ENCODE measurements around the gene ERRFI1. TPM values are rescaled to one million over a fixed set of nuclear protein-coding genes. Genes with fewer than 3 reads are reported as not detected.
A peak's percentile ranks its signal among the peaks of the same experiment; 100 is the strongest.

The ERRFI1 gene
- total RNA-seq, 4 donors from 2014 or later = 10.0 to 101 (median 70.0) TPM

- H3K9me3 ChIP-seq = no peaks in the 10 kb centered on the region
- no peak overlapping the region for H3K4me3 ChIP-seq
- peaks cover 0 to 4% (median 0%) of the 10 kb centered on the region in 4 donors for H3K36me3 ChIP-seq
- TF ChIP-seq CTCF (IDR thresholded peaks at IDR 0.05) = no peak
- TF ChIP-seq POLR2AphosphoS5 (IDR thresholded peaks at IDR 0.05) = no peak
- TF ChIP-seq EP300 (IDR thresholded peaks at IDR 0.05; ENCODE audit: low read depth) = no peak
- no peak for TF ChIP-seq POLR2A (IDR thresholded peaks at IDR 0.05)
- peaks cover 4 to 17% (median 6%) of the 10 kb centered on the region in 4 donors for H3K4me1 ChIP-seq
- intact Hi-C loops (cut with DNase I; ENCODE audit: low total_unique reads) (no loop called here), in situ Hi-C loops (cut with MboI; ENCODE audit: low pct_ligation_motif_present in 1 of 4, low pct_unique_long_range_greater_than_20kb in 1 of 4, low sequenced_read_pairs in 3 of 4) (no loop called here)
- 87 to 90% methylated on average over 7 to 12 of the region's 12 CpGs for WGBS, 2 donors (ENCODE audit: low coverage in 1 of 2)
- H3K27ac ChIP-seq = peak overlapping the region; percentile 52 to 82 (median 72)
- no peaks in the 10 kb centered on the region for H3K27me3 ChIP-seq
- no peak for DNase-seq
Measured at GRCh38 chr1:8006037-8006963, 19.8 kb downstream of the ERRFI1 start.

- no peak overlapping the region for H3K4me3 ChIP-seq
- no peaks in the 10 kb centered on the region for H3K36me3 ChIP-seq
- H3K4me1 ChIP-seq = peaks cover 4 to 17% (median 6%) of the 10 kb centered on the region in 4 donors
- in situ Hi-C loops (cut with MboI; ENCODE audit: low pct_ligation_motif_present in 1 of 4, low pct_unique_long_range_greater_than_20kb in 1 of 4, low sequenced_read_pairs in 3 of 4) (no loop called here), intact Hi-C loops (cut with DNase I; ENCODE audit: low total_unique reads) (no loop called here)
- peak; percentile 75 for DNase-seq
- TF ChIP-seq CTCF (IDR thresholded peaks at IDR 0.05) (no peak), POLR2AphosphoS5 (IDR thresholded peaks at IDR 0.05) (peak; percentile 44 to 78 (median 72)), POLR2A (IDR thresholded peaks at IDR 0.05) (no peak), EP300 (IDR thresholded peaks at IDR 0.05; ENCODE audit: low read depth) (peak; percentile 44)
- no peaks in the 10 kb centered on the region for H3K27me3 ChIP-seq
- WGBS, 2 donors (ENCODE audit: low coverage in 1 of 2) = 64 to 84% methylated on average over 4 to 17 of the region's 17 CpGs
- peak overlapping the region; percentile 52 to 82 (median 72) for H3K27ac ChIP-seq
- no peaks in the 10 kb centered on the region for H3K9me3 ChIP-seq
Measured at GRCh38 chr1:8004803-8005573, 21.1 kb downstream of the ERRFI1 start.

- DNase-seq = no peak
- no peaks in the 10 kb centered on the region for H3K27me3 ChIP-seq
- H3K4me3 ChIP-seq = no peak overlapping the region
- H3K9me3 ChIP-seq = no peaks in the 10 kb centered on the region
- no peaks in the 10 kb centered on the region for H3K36me3 ChIP-seq
- 85 to 87% methylated on average over 6 to 18 of the region's 18 CpGs for WGBS, 2 donors (ENCODE audit: low coverage in 1 of 2)
- peaks cover 4 to 17% (median 6%) of the 10 kb centered on the region in 4 donors for H3K4me1 ChIP-seq
- in situ Hi-C loops (cut with MboI; ENCODE audit: low pct_ligation_motif_present in 1 of 4, low pct_unique_long_range_greater_than_20kb in 1 of 4, low sequenced_read_pairs in 3 of 4) (no loop called here), intact Hi-C loops (cut with DNase I; ENCODE audit: low total_unique reads) (no loop called here)
- TF ChIP-seq POLR2A (IDR thresholded peaks at IDR 0.05) (no peak), CTCF (IDR thresholded peaks at IDR 0.05) (no peak), POLR2AphosphoS5 (IDR thresholded peaks at IDR 0.05) (no peak), EP300 (IDR thresholded peaks at IDR 0.05; ENCODE audit: low read depth) (no peak)
- peak overlapping the region; percentile 49 to 82 (median 64) for H3K27ac ChIP-seq
Measured at GRCh38 chr1:8004113-8004802, 21.9 kb downstream of the ERRFI1 start.
